NCI-H2107 treated with DMSO at 0.1 percent for 48 hours (cell line): ENCODE data around the gene DGKK.
"Not testable (repeated sequence)": the region's sequence is repeated elsewhere in the genome, so short reads cannot be mapped to it uniquely, and the experiment has no call there.

Experiments
- DNase-seq: peaks from one replicate; lab custom pipeline; 2025; ENCODE audit not compliant: unreplicated experiment; lab: John Stamatoyannopoulos, UW

The DGKK gene

DNA sequence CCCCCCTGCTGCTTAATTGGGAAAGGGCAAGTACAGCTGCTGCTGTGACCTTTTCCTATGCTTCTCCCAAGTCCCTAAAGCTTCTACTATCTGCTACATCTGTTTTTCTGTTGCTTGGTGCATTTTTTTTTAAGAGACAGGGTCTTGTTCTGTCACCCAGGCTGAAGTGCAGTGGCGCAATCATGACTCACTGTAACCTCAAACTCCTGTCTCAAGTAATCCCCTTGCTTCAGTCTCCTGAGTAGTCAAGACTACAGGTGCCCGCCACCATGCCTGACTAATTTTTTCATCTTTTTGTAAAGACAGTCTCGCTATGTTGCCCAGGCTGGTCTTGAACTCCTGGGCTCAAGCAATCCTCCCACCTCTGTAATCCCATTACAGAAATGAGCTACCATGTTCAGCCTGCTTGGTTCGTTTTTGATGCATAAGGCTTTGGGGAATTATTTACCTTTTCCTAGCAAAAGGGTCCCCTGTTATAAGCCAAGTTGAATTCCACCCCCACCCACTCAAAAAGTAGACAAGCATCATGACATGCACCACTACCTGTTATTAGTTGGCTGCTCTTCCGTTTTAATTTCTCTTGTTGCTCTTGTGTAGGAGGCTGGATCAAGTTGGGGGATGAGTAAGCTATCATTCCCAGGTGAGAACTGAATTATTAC lies 39.6 kb downstream of the DGKK start:
- DNase-seq, result no peak

DNA sequence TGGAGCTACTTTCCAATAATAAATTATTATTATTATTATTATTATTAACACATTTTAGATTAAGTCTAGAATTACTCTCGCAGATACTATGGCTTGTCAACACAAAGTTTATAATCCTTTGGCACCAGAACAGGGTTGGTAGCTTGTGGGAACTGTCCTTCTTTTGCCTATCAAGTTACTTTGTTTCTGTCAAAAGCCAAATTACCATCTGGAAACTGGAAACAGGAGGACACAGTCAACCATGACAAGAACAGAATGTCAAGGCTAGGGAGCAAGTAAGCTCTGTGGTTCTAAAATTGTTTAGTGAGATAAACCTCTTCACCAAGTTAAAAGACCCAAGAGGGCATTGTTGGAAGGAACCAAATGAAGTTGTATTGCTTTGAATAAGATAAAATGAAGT lies 42.5 kb downstream of the DGKK start:
- DNase-seq, result no peak

DNA sequence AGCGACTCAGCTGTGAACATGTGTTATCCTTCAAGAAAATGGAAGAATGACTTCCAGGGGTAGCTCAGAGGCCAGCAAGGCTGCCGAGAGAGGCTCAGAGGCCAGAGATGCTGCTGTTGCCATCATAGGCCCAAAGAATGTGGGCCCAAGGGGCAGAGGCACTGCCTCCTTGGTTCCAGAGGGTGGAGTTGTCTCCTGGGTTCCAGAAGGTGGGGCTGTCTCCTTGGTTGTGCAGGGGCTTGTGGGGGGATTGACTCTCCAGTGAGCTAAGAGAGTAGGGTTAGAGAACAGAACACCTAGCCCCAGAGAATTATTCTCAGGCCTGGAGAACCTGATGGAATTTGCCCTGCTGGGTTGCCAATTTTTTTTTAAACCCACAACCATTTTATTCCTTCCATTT lies 62.6 kb downstream of the DGKK start:
- no peak for DNase-seq

DNA sequence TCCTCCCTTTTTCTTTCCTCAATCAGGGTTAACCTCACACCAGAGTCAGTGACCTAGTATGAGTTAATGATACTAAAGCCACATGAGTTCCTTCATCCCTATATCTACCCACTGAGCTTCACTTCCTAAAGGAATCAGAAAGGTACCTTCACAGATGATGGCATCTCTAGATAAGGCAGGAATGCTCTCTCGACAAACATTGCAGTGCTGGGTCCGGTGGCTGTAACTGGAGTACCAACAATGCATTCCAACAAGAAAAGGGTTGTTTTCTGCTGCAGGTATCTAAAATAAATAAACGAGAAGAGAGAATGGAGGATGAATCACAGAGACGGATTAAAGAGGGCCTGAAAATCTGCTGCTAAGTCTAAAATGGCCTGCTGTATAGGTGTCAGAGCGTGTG lies 66.7 kb downstream of the DGKK start:
- DNase-seq, result no peak

DNA sequence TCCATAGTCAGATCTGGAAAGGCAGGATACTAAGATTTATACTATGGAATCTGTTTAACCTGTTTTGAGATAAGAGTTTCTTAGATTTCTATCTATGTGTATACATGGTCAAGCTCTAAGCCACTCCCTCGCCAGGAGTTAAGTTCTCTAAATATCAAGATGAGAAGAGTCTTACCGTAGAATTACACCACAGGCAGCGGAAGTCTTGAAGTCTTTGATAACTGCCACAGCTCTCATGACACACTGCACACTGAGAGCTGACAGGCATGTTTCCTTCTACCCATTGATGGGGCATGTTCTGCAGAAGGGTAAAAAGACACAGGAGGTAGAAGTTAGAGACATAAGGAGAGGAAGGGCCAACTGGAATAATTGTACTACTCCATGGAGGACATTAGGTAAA lies 67.7 kb downstream of the DGKK start:
- DNase-seq, result no peak

DNA sequence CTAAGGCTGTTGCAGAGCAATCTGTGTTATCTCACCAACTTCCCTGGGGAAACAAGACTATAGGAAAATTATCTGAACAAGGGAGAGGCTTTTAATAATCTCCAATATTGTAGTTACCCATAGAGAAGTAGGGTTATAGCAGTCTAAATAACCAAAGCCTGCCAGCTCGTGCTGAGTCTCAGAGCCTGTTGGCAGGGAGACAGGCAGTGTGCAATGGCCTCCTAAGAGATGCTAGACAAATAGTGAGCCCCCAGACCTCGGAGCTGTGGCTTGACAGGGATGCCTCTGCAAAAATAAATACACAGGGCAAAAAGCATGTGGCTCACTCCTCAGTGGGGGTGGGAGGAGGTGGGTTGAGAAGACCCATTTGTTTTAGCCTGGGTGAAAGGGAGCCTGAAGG lies 76.7 kb downstream of the DGKK start:
- no peak for DNase-seq

DNA sequence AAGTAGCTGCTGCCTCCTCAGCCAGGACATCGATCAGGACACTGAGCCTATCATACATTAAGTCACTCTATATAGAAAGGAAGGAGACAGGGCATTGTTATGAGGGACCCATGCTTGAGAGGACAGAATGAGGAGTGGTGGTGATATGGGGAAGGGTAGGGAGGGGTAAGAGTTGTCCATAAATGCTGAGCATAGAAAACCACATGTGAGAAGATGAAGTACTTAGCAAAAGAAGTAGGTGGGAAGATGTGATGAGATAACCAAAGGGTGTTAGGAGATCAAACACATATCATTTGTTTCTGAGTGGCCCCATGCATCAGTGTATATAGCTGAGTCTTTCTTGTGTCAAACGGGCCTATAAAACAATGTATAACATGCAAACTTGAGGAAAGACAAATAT lies 84.1 kb downstream of the DGKK start:
- no peak for DNase-seq

DNA sequence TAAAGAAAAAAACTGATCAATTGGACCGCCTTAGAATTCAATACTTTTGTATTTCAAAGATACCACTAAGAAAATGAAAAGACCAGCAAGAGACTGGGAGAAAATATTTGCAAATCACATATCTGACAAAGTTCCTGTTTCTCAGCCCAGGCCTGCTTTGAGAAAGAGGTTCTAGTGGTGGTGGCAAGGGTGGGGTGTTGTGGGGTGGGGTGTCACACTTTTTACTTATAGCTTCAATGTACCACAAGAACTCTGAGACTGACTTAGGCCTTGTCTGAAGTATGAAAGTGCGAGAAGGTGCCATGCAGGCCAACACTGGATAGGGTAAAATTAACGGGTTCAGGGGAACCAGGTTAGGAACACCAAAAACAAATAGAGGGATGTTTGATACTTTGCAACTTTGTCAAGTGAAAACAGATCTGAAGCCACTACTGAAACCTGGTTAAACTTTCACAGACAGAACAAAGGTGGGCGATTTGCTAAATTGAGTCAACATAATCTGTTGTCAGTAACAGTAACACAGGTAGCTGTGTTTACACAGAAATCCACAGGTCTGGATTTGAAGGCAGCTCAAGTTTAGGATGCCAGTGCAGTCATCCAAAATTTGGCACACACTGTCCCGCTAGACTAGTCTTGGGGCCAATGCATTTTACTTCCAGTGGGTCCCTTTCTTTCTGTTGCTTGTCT lies 88.8 kb downstream of the DGKK start:
- DNase-seq, result no peak

DNA sequence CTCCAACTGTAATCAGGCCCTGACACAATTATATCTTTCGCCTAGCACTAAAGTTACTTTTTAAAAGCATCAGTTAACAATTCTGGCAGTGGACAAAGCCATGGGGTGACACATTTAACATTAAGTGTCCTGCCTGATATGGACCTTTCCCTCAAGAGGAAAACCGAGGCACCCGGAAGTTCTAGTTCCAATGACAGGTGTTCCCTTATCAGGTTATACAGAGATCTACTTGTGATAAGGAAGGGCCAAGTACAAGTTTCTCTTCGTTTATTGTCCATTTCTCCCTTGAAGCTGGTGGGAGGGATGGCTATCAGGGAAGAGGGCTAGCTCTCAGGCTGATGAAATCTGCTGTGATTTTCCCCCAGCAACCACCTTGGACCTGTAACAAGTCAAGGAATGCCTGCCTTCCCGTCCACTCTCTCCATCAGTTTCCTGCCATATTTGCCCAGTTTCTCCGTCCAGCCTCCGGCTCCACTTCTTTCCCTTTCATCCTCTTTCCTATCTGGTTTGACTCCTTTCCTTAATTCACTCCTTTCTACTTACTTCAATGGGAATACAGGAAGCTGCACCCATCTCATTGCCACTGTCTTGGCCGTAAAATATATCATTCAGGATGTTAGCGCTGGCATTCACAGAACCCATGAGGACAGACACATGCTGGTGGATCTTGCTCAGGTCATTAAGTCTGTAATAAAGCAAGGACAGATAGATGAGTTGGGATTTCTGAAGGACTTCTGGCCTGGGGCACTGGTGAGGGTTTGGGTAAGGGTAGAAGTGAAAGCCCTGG lies 95.0 kb downstream of the DGKK start:
- DNase-seq, result no peak

DNA sequence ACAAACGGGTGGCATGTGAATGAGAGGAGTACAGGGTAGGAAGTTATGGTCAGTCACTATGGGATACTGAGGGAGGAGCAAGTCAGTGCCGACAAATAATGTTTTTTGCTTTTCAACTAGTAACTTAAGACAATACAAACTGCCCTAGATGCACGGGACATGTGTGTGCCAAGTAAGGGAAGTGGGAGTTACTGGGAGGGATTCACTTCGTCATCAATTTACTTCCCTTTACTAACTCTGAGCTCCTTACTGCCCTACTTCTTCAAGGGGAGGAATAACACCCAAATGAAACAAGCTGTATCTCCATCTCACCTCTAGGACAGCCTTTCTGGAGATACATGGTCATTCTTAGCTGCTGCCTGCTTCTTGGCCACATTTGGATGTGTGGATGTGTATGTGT lies 97.7 kb downstream of the DGKK start:
- DNase-seq, result no peak

DNA sequence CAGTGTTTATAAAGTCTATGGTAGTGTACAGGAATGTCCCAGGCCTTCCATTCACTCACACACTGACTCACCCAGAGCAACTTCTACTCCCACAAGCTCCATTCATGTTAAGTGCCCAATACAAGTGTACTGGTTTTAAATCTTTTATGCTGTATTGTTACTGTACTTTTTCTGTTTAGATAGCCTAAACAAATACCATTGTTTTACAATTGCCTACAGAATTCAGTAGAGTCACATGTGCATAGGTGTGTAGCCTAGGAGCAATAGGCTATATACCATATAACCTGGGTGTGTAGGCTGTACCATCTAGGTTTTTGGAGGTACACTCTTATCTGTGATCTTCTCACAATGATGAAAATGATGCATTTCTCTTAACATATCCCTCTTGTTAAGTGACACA lies 126.7 kb downstream of the DGKK start:
- no peak for DNase-seq

DNA sequence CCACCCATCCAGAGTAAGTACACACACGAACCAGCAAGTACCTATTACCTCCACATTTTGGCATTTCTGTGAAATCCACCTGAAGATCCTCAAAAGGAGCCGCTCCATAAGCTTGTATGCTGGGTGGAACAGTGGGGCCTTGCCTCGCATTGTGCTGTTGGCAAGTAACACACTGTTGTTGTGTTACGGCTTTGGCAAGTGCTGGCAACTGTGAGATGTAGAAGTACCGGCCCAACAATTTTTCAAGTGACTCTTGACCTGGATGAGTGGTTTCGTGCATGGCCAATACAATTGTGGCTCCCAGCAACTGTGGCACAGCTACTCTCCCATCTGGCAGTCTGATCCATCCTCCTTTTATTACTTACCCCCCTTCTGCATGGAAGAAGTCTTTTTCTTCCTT lies 137.3 kb downstream of the DGKK start:
- DNase-seq, result no peak

DNA sequence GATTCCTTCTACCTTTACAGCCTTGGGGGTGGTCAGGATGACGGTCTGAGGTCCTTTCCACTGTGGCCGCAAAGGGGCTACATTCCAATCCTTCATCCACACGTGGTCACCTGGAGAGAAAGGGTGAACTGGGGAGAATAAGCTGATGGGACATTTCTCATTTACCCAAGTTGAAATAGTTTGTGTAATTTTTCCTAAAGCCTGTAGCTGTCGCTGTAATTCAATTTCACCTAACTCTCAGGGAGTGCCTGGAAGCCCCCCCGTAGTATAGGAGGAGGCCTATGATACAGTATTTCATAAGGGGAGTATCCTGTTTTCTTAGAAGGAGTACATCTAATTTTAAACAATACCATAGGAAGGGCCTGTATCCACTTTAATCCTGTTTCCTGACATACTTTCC lies 138.0 kb downstream of the DGKK start:
- not testable (repeated sequence) for DNase-seq

DNA sequence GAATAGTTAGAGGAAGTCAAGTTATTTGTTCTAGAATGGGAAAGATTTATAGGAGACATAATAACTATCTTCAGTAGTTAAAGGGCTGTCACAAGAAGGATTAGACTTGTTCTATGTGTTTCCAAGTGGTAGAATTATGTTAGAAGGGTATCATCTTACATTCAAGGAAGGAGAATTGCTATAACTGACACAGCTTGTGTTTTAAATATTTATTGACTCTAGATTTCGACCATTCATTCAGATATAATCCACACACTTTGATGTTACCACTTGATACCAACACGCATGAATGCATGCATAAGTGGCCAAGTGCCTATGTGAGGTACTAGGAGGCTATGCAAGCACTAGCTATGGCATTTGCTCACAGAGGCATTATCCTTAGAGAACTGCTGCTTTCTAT lies 143.4 kb downstream of the DGKK start:
- no peak for DNase-seq
